GM12872 (cell line): ENCODE measurements around the gene KDM7A.

Experiments
- TF ChIP-seq, protein P1 (sequence below): IDR thresholded peaks from 3 replicates; pipeline ENCODE4 v1.5.1; 2011; ENCODE audit warnings: low read depth, mild to moderate bottlenecking, low read length, moderate library complexity; ENCODE audit not compliant: insufficient read depth

The KDM7A gene

DNA sequence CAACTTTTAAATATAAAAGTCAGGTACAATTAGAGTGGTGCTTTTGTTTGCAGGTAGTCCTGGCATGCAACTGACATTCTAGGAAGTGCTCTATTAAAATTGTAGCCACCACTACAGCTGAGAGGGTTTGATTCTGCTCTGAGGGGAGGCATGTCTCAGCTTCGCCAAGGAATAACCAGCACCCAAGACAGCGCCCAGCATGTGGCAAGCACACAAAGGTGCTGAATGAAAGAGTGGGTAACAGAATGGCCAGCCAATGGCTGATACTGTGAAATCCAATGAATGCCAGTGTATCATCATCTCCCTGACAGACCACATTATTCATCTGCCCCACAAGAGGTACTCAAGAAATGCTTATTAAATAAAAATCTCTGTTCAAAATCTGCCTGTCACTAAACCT, 121.0 kb downstream of the KDM7A start:
- TF ChIP-seq, protein P1, sequence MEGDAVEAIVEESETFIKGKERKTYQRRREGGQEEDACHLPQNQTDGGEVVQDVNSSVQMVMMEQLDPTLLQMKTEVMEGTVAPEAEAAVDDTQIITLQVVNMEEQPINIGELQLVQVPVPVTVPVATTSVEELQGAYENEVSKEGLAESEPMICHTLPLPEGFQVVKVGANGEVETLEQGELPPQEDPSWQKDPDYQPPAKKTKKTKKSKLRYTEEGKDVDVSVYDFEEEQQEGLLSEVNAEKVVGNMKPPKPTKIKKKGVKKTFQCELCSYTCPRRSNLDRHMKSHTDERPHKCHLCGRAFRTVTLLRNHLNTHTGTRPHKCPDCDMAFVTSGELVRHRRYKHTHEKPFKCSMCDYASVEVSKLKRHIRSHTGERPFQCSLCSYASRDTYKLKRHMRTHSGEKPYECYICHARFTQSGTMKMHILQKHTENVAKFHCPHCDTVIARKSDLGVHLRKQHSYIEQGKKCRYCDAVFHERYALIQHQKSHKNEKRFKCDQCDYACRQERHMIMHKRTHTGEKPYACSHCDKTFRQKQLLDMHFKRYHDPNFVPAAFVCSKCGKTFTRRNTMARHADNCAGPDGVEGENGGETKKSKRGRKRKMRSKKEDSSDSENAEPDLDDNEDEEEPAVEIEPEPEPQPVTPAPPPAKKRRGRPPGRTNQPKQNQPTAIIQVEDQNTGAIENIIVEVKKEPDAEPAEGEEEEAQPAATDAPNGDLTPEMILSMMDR = no peak

DNA sequence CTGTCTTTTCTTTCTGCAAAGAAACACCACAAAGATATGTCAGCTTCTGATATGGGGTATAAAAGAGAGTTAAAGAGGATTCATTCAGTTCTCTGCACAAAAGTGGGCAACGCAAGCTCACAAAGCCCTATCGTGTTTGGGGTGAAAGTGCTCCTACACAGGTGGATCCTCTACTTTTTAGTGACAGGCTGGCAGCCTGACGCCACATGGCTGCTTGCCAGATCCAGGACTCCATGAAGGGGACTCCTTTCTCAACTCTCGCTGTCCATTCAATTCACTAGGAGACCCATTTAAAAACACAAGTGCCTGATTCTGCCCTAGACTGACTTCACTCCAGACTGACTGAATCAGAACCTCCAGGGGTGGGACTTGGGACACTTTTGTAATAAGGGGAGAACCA, 122.0 kb downstream of the KDM7A start:
- TF ChIP-seq, protein P1 = no peak

DNA sequence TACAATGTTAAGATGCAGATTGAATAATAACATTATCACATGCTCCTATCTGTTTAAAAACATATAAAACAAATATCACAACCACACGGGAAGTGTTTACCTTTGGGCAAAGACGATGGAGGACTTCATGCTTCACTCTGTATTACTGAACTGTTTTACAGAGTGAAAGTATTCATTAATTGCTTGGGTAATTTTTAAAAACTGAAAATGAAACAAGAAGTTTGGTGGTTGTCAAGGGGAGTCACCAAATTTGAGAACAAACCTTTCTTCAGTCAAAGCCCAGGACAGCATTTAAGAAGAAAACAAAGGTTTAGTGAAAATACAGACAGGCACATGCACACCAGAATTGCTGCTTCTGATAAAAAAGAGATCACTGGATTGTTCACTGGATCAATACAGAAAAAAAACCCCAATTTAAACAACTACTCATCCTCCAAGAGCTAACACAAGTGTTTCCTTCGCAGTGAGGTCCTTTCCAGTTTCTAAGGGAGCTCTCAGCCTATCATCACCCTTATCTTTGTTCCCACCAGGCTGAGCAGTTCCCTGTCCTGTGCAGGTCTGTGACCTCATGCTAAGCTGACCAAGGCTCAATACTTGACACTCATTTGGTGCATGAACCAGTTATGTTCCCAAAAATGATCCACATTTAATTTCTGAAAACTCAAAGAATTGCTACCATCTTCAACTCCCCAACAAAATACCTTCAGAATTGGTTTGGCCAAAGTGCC, 122.8 kb downstream of the KDM7A start:
- TF ChIP-seq, protein P1 = no peak

DNA sequence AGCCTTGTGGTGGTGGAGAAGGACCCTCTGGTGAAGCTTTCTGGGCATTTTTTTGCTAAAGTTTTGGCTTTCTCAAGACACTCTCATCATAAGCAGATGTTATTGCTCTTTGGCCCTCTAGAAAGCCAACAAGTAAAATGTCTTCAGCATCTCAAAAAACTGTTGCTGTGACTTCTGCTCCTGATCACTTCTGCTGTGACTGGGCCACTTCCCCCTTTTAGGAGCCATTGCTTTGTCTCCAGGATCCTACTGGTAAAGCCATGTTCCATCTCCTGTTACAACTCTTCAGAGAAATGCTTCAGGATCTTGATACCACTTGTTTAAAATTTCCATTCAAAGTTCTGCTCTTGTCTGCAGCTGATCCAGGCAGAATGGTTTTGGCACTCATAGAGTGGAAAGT, 125.0 kb downstream of the KDM7A start:
- TF ChIP-seq, protein P1 = no peak

DNA sequence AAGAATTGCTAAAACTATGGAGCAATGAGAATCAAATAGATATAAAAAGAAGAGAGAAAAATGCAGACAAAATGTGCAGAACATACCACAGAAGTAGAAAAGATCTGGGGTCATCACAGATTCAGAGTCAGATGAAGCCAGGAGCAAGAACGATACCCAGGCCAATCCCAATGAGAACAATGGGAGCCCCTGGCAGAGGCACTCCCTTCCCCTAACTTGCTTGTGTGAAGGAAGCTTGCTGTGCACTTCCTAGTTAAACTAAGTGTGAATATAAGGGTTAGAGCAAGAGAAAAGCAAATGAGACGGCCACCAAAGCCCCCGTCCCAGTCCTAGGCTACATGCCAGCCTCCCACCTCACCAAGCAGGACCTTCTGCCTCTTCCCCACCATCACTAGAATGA, 126.7 kb downstream of the KDM7A start:
- TF ChIP-seq, protein P1 = no peak

DNA sequence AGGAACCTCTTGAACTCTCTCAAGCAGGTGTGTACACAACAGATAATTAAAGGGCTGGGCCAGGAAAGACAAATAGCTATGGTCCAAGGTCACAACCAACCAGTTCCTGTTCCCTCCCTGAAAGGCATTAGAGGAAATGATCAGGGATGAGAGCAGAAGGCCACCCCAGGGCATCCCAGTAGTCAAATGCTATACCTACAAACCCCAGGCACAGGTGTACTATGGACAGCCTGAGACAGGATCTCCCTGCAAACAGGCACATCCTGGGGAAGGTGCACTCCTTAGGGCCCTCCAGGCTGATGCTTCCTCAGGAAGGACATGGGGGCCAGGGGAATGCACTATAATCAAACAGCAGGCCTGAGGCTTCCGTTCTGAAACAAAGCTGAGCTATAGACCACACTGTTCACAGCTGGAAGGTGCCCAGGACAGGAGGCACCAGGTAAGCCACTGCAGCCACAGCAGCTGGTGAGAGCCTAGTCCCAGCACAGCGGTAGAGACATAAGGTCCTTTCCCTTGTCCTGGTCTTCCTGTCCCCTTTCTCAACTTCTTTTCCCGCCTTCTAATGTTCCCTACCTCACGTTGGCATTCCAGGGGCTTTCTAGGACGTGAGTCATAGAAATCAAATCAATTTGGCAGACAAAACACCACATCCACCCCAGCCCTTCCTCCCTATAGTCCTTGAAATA, 127.3 kb downstream of the KDM7A start:
- TF ChIP-seq, protein P1 = no peak

DNA sequence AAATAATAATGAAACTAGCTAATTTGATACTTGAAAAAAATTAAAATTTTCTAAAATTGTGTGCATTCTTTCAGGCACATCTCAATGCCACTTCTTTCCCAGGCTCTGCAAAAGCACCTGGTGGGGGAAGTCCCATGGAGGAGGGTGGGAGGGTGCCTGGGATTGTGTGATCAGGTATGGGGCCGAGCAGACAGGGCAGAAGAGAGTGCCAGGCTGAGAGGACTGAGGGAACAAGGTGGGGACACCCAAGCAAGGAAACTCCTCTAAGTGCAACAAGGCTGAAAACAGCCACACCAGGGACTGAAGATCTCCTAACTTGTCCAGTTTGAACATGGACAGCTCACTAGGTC, 127.8 kb downstream of the KDM7A start:
- TF ChIP-seq, protein P1 = no peak
